Activated naive CD4-positive, alpha-beta T cell treated with anti-CD3 and anti-CD28 coated beads, Interleukin-2, amount 10 ng/mL, durations not matched to agents 7 days and 5 days (primary cell): ENCODE results near the gene CAMSAP1.
"Not testable (repeated sequence)": the region's sequence is repeated elsewhere in the genome, so short reads cannot be mapped to it uniquely, and the experiment has no call there.

Experiments used
- CTCF ChIA-PET: fragments of 350-600 bp; sonication (Branson Sonifier 250); formaldehyde crosslinking; loops from one replicate; lab custom pipeline; 2021; ENCODE audit warnings: antibody characterized with exemption; lab: Charles Lee
- DNase-seq: peaks from one replicate; pipeline ENCODE4 v3.0.0-alpha.2; 2020
- H3K27ac Mint-ChIP-seq: one replicate; pipeline ENCODE4 v1.8.0; 2021; ENCODE audit warnings: mild to moderate bottlenecking, moderate library complexity, mixed read lengths
- H3K27me3 Mint-ChIP-seq: one replicate; pipeline ENCODE4 v1.8.0; 2021; ENCODE audit warnings: mild to moderate bottlenecking, mixed read lengths
- H3K36me3 Mint-ChIP-seq: one replicate; pipeline ENCODE4 v1.8.0; 2021; ENCODE audit warnings: mixed read lengths
- H3K4me1 Mint-ChIP-seq: one replicate; pipeline ENCODE4 v1.8.0; 2021; ENCODE audit warnings: mixed read lengths
- H3K4me3 Mint-ChIP-seq: one replicate; pipeline ENCODE4 v1.8.0; 2021; ENCODE audit warnings: mild to moderate bottlenecking, moderate library complexity, mixed read lengths
- H3K9me3 Mint-ChIP-seq: one replicate; pipeline ENCODE4 v1.8.0; 2021; ENCODE audit warnings: mixed read lengths

The CAMSAP1 gene

GRCh38 chr9:135947105-135947504, 39.8 kb upstream of the CAMSAP1 start:
- H3K36me3 Mint-ChIP-seq, result peaks cover 42% of the 10 kb centered on the region
- H3K27me3 Mint-ChIP-seq, H3K4me3 Mint-ChIP-seq, DNase-seq, H3K27ac Mint-ChIP-seq, H3K4me1 Mint-ChIP-seq, CTCF ChIA-PET, H3K9me3 Mint-ChIP-seq: not testable (repeated sequence)

GRCh38 chr9:135946392-135946994, 39.1 kb upstream of the CAMSAP1 start:
- Mint-ChIP-seq H3K9me3 (no peaks in the 10 kb centered on the region), H3K4me3 (no peak overlapping the region), H3K27me3 (no peaks in the 10 kb centered on the region), H3K27ac (no peak overlapping the region), H3K4me1 (no peaks in the 10 kb centered on the region), H3K36me3 (peaks cover 44% of the 10 kb centered on the region)
- CTCF ChIA-PET, result no interaction called here
- no peak for DNase-seq

GRCh38 chr9:135945969-135946368, 38.6 kb upstream of the CAMSAP1 start:
- Mint-ChIP-seq H3K4me1 (no peaks in the 10 kb centered on the region), H3K9me3 (no peaks in the 10 kb centered on the region), H3K36me3 (peaks cover 44% of the 10 kb centered on the region), H3K27me3 (no peaks in the 10 kb centered on the region), H3K4me3 (no peak overlapping the region), H3K27ac (no peak overlapping the region)
- CTCF ChIA-PET, result no interaction called here
- no peak for DNase-seq

DNA sequence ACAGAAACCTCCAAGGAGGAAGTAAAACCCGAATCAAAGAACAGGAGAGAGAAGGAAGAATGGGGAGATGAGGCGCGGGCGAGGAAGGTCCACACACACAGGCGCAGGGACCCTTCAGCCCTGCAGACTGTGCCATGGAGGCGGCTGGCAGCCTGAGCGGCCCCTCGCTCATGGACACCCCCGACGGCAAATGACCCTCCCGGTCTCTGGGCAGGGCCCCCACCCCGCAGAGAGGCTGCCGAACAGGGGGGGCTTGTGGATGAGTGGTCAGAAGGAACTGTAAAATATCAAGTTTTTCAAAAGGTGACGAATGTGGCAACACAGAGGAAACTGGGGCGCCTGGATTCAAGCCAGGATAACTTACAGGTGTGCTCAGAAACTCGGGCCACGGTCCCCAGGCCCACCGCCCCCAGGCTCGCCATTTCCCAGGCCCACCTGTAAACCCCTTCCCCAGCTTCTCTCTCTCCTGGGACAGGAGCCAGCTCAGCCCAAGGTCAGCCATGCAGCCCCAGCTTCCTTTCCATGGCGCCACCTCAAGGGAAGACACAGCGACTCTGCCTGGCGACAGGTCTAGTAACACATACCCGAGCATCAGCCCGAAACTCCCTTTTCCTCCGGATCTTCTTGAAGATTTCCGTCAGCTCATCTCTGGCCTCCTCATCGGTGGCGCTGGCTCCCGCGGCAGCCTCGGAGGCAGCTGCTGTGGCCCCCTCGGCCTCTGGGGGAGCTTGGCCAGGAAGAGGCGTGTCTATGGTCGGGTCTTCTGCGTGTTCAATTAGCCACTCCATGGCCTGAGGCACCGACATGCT, 37.3 kb upstream of the CAMSAP1 start:
- H3K36me3 Mint-ChIP-seq, result peaks cover 46% of the 10 kb centered on the region
- no peaks in the 10 kb centered on the region for H3K9me3 Mint-ChIP-seq
- H3K4me3 Mint-ChIP-seq, result no peak overlapping the region
- H3K27me3 Mint-ChIP-seq, result peaks cover 1% of the 10 kb centered on the region
- DNase-seq, result no peak
- CTCF ChIA-PET, result no interaction called here
- no peak overlapping the region for H3K27ac Mint-ChIP-seq
- H3K4me1 Mint-ChIP-seq, result peaks cover under 1% of the 10 kb centered on the region

DNA sequence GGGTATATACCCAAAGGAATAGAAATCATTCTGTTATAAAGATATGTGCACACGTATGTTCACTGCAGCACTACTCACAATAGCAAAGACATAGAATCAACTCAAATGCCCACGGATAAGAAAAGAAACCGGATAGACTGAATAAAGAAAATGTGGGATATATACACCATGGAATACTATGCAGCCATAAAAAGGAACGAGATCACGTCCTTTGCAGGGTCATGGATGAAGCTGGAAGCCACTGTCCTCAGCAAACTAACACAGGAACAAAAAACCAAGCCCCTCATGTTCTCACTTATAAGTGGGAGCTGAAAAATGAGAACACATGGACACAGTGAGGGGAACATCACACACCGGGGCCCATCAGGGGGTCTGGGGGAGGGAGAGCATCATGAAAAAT, 36.3 kb upstream of the CAMSAP1 start:
- CTCF ChIA-PET, DNase-seq, H3K9me3 Mint-ChIP-seq, H3K27ac Mint-ChIP-seq, H3K27me3 Mint-ChIP-seq, H3K4me3 Mint-ChIP-seq, H3K4me1 Mint-ChIP-seq: not testable (repeated sequence)
- peaks cover 47% of the 10 kb centered on the region for H3K36me3 Mint-ChIP-seq

DNA sequence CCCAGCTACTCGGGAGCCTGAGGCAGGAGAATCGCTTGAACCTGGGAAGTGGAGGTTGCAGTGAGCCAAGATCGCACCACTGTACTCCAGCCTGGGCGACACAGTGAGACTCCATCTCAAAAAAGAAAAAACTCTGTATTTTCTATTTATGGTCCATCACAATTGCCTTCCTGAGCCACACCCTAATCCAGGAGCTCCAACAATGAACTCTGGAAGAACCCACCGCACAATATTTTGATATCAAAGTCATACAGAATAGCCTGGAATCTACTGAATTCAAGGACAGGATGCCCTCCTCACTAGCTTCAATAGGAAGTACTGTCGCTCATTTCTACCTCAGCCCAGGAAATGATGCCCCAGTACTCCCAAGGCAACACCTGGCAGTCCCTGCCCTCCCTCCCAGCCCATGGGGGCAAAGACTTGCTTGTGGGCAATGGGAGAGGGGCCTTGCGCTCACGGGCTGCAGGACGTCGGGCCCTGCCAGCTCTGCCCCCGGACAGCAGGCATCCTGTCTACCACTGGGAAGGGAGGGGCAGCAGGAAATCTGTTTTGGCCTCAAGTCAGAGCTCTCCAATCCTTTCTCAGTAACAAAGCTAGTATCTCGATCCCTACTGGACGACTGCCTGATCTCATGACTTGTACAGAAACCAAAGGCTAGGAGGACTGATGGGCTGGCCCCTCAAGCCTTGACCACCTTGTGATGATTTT, 34.1 kb upstream of the CAMSAP1 start:
- Mint-ChIP-seq H3K9me3 (peaks cover 4% of the 10 kb centered on the region), H3K36me3 (peaks cover 62% of the 10 kb centered on the region), H3K4me1 (peaks cover 5% of the 10 kb centered on the region), H3K4me3 (no peak overlapping the region), H3K27ac (no peak overlapping the region), H3K27me3 (peaks cover 5% of the 10 kb centered on the region)
- CTCF ChIA-PET, result no interaction called here
- no peak for DNase-seq

DNA sequence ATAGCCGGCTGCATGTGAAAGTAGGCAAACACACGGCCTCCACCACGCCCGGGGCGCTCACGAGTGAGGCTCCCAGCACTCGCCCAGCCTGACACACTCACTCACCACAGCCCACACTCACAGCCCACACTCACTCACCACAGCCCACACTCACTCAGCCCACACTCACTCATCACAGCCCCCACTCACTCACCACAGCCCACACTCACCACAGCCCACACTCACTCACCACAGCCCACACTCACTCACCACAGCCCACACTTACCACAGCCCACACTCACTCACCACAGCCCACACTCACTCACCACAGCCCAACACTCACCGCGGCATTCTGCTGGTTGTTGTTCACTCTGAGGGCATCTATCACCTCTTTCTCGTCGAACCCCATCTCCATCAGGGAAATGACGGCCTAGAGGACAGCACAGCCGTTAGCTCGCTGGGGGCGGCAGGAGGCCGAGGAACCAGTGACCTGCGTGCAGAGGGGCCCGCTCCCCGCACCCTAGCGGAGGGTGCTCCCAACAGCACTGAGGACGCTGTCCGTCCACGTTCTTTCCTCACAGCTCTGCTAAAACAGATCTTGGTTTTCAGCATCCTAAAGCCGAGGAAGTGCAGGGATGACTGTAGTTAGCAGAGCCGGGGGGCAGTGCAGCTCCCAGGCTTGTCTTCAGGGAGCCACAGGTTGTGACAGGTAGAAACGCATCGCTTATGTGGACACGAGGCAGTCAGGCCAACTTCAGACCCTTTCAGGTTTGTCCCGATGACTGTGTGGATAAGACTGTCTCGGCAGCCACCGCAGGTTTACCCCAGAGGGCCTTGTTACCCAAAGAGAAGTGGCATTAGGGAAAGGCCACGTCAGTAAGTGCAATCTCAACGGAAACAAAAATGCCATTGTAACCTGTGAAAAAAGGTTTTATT, 32.3 kb upstream of the CAMSAP1 start:
- Mint-ChIP-seq H3K4me1 (peaks cover 5% of the 10 kb centered on the region), H3K27ac (peak overlapping the region; percentile 88), H3K27me3 (peaks cover 5% of the 10 kb centered on the region), H3K9me3 (peaks cover 4% of the 10 kb centered on the region), H3K4me3 (peak overlapping the region; percentile 59), H3K36me3 (peaks cover 61% of the 10 kb centered on the region)
- CTCF ChIA-PET, result no interaction called here
- peak; percentile 31 for DNase-seq

GRCh38 chr9:135937521-135938489, 30.5 kb upstream of the CAMSAP1 start:
- DNase-seq, result no peak
- H3K27me3 Mint-ChIP-seq, result peaks cover 5% of the 10 kb centered on the region
- H3K4me3 Mint-ChIP-seq, result no peak overlapping the region
- no peak overlapping the region for H3K27ac Mint-ChIP-seq
- CTCF ChIA-PET, result interaction anchor here (1.7 kb wide), 1 partner anchor 74 kb away, joined by 4 read pairs; no protein-coding TSS in a partner anchor
- peaks cover 4% of the 10 kb centered on the region for H3K9me3 Mint-ChIP-seq
- H3K36me3 Mint-ChIP-seq, result peaks cover 55% of the 10 kb centered on the region
- peaks cover 5% of the 10 kb centered on the region for H3K4me1 Mint-ChIP-seq

DNA sequence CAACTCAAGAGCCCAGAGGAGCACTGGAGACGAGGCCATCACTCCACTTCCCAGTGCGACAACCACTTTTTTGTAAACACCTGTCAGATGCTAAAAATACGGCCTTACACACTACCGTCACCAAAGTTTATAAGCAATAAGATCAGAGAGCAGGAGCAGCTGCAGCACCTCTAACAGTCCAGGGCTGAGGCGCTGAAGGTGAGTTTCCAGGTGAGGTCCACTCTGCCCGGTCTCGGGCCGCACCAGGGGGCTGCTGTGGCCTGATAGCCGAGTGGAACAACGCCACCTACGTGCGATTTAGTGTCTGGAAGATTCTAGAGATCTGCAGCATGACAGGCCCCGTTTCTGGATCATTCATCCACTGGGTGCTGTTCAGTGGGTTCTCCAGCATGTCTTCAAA, 25.8 kb upstream of the CAMSAP1 start:
- no peaks in the 10 kb centered on the region for H3K9me3 Mint-ChIP-seq
- H3K27me3 Mint-ChIP-seq, result no peaks in the 10 kb centered on the region
- peaks cover 44% of the 10 kb centered on the region for H3K36me3 Mint-ChIP-seq
- CTCF ChIA-PET, result no interaction called here
- H3K27ac Mint-ChIP-seq, result no peak overlapping the region
- H3K4me1 Mint-ChIP-seq, result no peaks in the 10 kb centered on the region
- H3K4me3 Mint-ChIP-seq, result no peak overlapping the region
- no peak for DNase-seq

GRCh38 chr9:135932656-135933055, 25.3 kb upstream of the CAMSAP1 start:
- H3K27me3 Mint-ChIP-seq, result no peaks in the 10 kb centered on the region
- no peak overlapping the region for H3K27ac Mint-ChIP-seq
- H3K36me3 Mint-ChIP-seq, result peaks cover 40% of the 10 kb centered on the region
- H3K4me3 Mint-ChIP-seq, result no peak overlapping the region
- DNase-seq, result no peak
- H3K4me1 Mint-ChIP-seq, result peaks cover 4% of the 10 kb centered on the region
- CTCF ChIA-PET, result no interaction called here
- H3K9me3 Mint-ChIP-seq, result no peaks in the 10 kb centered on the region

DNA sequence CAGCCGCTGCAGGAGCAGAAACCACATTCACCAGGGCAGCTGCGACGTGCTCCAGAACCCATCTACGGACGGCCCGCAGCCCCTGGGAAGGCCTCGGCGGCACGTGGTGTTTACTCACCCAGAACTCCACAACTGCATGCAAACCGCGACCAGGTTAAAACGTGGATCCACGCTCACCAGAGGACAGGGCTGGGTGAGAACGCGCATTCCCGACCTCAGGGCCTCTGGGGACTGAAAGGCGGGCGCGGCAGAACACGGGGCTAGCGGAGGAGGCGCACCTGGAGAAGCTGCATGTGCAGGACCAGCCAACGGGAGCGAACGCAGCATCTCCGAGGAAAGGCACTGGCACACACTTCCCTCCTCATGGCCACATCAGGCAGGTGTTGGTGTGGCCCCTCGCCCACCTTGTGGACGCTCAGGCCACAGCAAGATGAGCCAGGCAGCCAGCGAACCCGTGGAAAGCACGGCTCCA, 24.0 kb upstream of the CAMSAP1 start:
- CTCF ChIA-PET, result no interaction called here
- no peak for DNase-seq
- Mint-ChIP-seq H3K9me3 (no peaks in the 10 kb centered on the region), H3K36me3 (peaks cover 29% of the 10 kb centered on the region), H3K4me3 (no peak overlapping the region), H3K27me3 (no peaks in the 10 kb centered on the region), H3K4me1 (peaks cover 6% of the 10 kb centered on the region), H3K27ac (no peak overlapping the region)

- Mint-ChIP-seq H3K4me3 (no peak overlapping the region), H3K9me3 (no peaks in the 10 kb centered on the region), H3K27me3 (no peaks in the 10 kb centered on the region), H3K27ac (no peak overlapping the region), H3K4me1 (peaks cover 10% of the 10 kb centered on the region), H3K36me3 (peaks cover 24% of the 10 kb centered on the region)
- CTCF ChIA-PET, result no interaction called here
- DNase-seq, result no peak
These were observed 23.4 kb upstream of the CAMSAP1 start for GRCh38 chr9:135930446-135931345.
